Measurements from ENCODE around the gene NVL.

DNA sequence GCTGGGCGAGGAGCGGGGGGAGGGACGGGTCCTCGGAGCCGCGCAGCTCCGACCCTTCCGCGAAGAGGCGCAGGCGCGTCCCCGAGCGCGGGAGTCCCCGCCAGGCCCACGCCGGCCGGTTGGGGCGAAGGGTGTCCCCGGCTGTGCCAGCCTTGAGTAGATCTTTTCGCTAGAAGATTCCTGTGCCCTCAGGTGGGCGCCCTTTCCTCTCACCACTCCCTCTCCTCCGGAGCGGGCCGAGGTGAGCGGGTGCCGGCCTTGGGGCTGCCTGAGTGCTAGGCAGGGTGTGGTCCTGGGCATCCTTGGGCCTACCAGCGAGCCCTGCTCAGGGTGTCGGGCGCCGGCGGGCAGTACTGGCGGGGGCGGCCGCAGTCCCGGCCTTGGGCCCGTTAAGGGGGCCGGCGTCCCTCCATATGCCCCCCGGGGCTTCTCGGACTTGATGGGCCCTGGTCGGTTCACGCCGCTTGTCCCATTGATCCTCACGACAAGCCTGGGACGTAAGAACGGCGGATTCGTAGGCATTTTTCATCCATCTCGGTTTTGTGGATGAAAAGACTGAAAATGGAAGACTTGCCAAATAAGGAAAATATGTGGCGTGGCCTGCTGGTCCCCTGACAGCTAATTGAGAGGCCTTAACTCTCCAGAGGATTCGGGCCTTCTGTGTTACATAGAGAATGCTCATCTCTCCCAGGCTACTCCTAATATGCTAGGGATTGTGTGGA, 146.2 kb downstream of the NVL start:
- TF ChIP-seq, protein P1, sequence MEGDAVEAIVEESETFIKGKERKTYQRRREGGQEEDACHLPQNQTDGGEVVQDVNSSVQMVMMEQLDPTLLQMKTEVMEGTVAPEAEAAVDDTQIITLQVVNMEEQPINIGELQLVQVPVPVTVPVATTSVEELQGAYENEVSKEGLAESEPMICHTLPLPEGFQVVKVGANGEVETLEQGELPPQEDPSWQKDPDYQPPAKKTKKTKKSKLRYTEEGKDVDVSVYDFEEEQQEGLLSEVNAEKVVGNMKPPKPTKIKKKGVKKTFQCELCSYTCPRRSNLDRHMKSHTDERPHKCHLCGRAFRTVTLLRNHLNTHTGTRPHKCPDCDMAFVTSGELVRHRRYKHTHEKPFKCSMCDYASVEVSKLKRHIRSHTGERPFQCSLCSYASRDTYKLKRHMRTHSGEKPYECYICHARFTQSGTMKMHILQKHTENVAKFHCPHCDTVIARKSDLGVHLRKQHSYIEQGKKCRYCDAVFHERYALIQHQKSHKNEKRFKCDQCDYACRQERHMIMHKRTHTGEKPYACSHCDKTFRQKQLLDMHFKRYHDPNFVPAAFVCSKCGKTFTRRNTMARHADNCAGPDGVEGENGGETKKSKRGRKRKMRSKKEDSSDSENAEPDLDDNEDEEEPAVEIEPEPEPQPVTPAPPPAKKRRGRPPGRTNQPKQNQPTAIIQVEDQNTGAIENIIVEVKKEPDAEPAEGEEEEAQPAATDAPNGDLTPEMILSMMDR (conservative IDR thresholded peaks at IDR 0.05 in 1 of 2, IDR thresholded peaks at IDR 0.05 in 1 of 2; ENCODE audit: extremely low read depth in 1 of 2, insufficient read depth in 1 of 2, low read depth in 1 of 2, low read length in 2 of 2) = peak in 1 of 2 donors; percentile 4
- no peak for TF ChIP-seq EZH2 (IDR thresholded peaks at IDR 0.05; ENCODE audit: borderline replicate concordance, low read length)

Measured in mammary epithelial cell (primary cell).